H9 (cell line): ENCODE results near the gene ZNF205. TPM values are rescaled to one million over a fixed set of nuclear protein-coding genes. Genes with fewer than 3 reads are reported as not detected.
"Not testable (repeated sequence)": the region's sequence is repeated elsewhere in the genome, so short reads cannot be mapped to it uniquely, and the experiment has no call there.

ENCODE experiments used
- DNase-seq: peaks from one replicate; pipeline ENCODE4 v3.0.0-alpha.2; 2017
- H2AFZ ChIP-seq: one replicate; pipeline ENCODE4 v1.6.1; 2013; ENCODE audit warnings: mild to moderate bottlenecking, low read length, control low read depth, moderate library complexity
- H2AK5ac ChIP-seq: 2 replicates; pipeline ENCODE4 v1.6.1; 2013; ENCODE audit warnings: low read length, control low read depth, mixed read lengths; ENCODE audit not compliant: insufficient read length
- H2BK120ac ChIP-seq: one replicate; pipeline ENCODE4 v1.6.1; 2013; ENCODE audit warnings: low read depth, mild to moderate bottlenecking, low read length, control low read depth, inconsistent platforms; ENCODE audit not compliant: poor library complexity, severe bottlenecking
- H2BK12ac ChIP-seq: 2 replicates; pipeline ENCODE4 v1.6.1; 2013; ENCODE audit warnings: low read length, control low read depth, mixed read lengths, low read depth; ENCODE audit not compliant: insufficient read length
- H2BK15ac ChIP-seq: 2 replicates; pipeline ENCODE4 v1.6.1; 2013; ENCODE audit warnings: low read depth, low read length, control low read depth
- H2BK20ac ChIP-seq: one replicate; pipeline ENCODE4 v1.6.1; 2013; ENCODE audit warnings: low read depth, mild to moderate bottlenecking, low read length, control low read depth, inconsistent platforms; ENCODE audit not compliant: poor library complexity, severe bottlenecking
- H2BK5ac ChIP-seq: 2 replicates; pipeline ENCODE4 v1.6.1; 2013; ENCODE audit warnings: low read length, control low read depth, mixed read lengths; ENCODE audit not compliant: insufficient read length
- H3K14ac ChIP-seq: 2 replicates; pipeline ENCODE4 v1.6.1; 2013; ENCODE audit warnings: low read length, control low read depth; ENCODE audit not compliant: insufficient read depth
- H3K18ac ChIP-seq: 2 replicates; pipeline ENCODE4 v1.6.1; 2013; ENCODE audit warnings: low read depth, mild to moderate bottlenecking, mixed read lengths, low read length, control low read depth; ENCODE audit not compliant: insufficient read length
- H3K23ac ChIP-seq: 2 replicates; pipeline ENCODE4 v1.6.1; 2013; ENCODE audit warnings: low read length, control low read depth, mixed read lengths, low read depth; ENCODE audit not compliant: insufficient read length
- H3K23me2 ChIP-seq: 2 replicates; pipeline ENCODE4 v1.6.1; 2013; ENCODE audit warnings: low read depth, mild to moderate bottlenecking, mixed read lengths, low read length, control low read depth; ENCODE audit not compliant: insufficient read length, poor library complexity, severe bottlenecking
- H3K27ac ChIP-seq: 2 replicates; pipeline ENCODE4 v1.5.1; 2013; ENCODE audit warnings: low read length, control low read depth, mixed read lengths, low read depth; ENCODE audit not compliant: insufficient read length
- H3K27me3 ChIP-seq: 2 replicates; pipeline ENCODE4 v1.6.1; 2013; ENCODE audit warnings: low read length, control low read depth, inconsistent platforms; ENCODE audit not compliant: insufficient read depth
- H3K4ac ChIP-seq: 2 replicates; pipeline ENCODE4 v1.6.1; 2013; ENCODE audit warnings: low read depth, mild to moderate bottlenecking, control low read depth, inconsistent platforms, low read length, moderate library complexity
- H3K4me1 ChIP-seq: 2 replicates; pipeline ENCODE4 v1.6.1; 2013; ENCODE audit warnings: low read length, control low read depth, inconsistent platforms; ENCODE audit not compliant: insufficient read depth
- H3K4me2 ChIP-seq: 2 replicates; pipeline ENCODE4 v1.6.1; 2013; ENCODE audit warnings: low read length, control low read depth, mixed read lengths; ENCODE audit not compliant: insufficient read length, insufficient read depth
- H3K56ac ChIP-seq: 2 replicates; pipeline ENCODE4 v1.6.1; 2013; ENCODE audit warnings: low read depth, mild to moderate bottlenecking, mixed read lengths, low read length, control low read depth; ENCODE audit not compliant: insufficient read length
- H3K79me1 ChIP-seq: 2 replicates; pipeline ENCODE4 v1.6.1; 2013; ENCODE audit warnings: low read depth, mild to moderate bottlenecking, moderate library complexity, low read length, control low read depth, inconsistent platforms; ENCODE audit not compliant: insufficient read depth, poor library complexity, severe bottlenecking
- H3K79me2 ChIP-seq: 2 replicates; pipeline ENCODE4 v1.6.1; 2013; ENCODE audit warnings: low read length, control low read depth, inconsistent platforms; ENCODE audit not compliant: insufficient read depth
- H3K9ac ChIP-seq: 2 replicates; pipeline ENCODE4 v1.6.1; 2013; ENCODE audit warnings: low read length, control low read depth, mixed read lengths; ENCODE audit not compliant: insufficient read length; ENCODE audit errors: extremely low read depth
- H3K9me3 ChIP-seq: one replicate; pipeline ENCODE4 v1.6.1; 2013; ENCODE audit warnings: low read depth, low read length, inconsistent platforms; ENCODE audit not compliant: control insufficient read depth
- H3T11ph ChIP-seq: one replicate; pipeline ENCODE4 v1.6.1; 2013; ENCODE audit warnings: mild to moderate bottlenecking, low read length, control low read depth, inconsistent platforms
- H4K20me1 ChIP-seq: one replicate; pipeline ENCODE4 v1.6.1; 2013; ENCODE audit not compliant: control insufficient read depth, insufficient read length, insufficient read depth
- H4K5ac ChIP-seq: 2 replicates; pipeline ENCODE4 v1.6.1; 2013; ENCODE audit warnings: low read depth, mild to moderate bottlenecking, mixed read lengths, low read length, control low read depth; ENCODE audit not compliant: insufficient read length
- H4K8ac ChIP-seq: replicated peaks from 2 replicates; pipeline ENCODE4 v1.6.1; 2013; ENCODE audit warnings: low read length, control low read depth, mixed read lengths, low read depth; ENCODE audit not compliant: insufficient read length
- H4K91ac ChIP-seq: 2 replicates; pipeline ENCODE4 v1.6.1; 2013; ENCODE audit warnings: low read depth, mild to moderate bottlenecking, moderate library complexity, mixed read lengths, low read length, control low read depth; ENCODE audit not compliant: insufficient read length
- H3K27ac Mint-ChIP-seq, 3 experiments: 2 replicates in 2 of 3; 3 replicates in 1 of 3; pipeline ENCODE4 v1.8.0; 2020 to 2021; ENCODE audit warnings: mixed read lengths in 3 of 3, mild to moderate bottlenecking in 1 of 3, moderate library complexity in 1 of 3
- H3K27me3 Mint-ChIP-seq: 2 replicates; pipeline ENCODE4 v1.8.0; 2021; ENCODE audit warnings: low read depth, mild to moderate bottlenecking, moderate library complexity, mixed read lengths
- H3K36me3 Mint-ChIP-seq, 3 experiments: 2 replicates in 2 of 3; 3 replicates in 1 of 3; pipeline ENCODE4 v1.8.0; 2020 to 2021; ENCODE audit warnings: low read depth in 3 of 3, mixed read lengths in 3 of 3; ENCODE audit not compliant: insufficient read depth in 1 of 3
- H3K4me1 Mint-ChIP-seq, 2 experiments: 2 replicates each; pipeline ENCODE4 v1.8.0; 2020; ENCODE audit warnings: mixed read lengths in 2 of 2
- H3K4me3 Mint-ChIP-seq, 2 experiments: 2 replicates in 1 of 2; 3 replicates in 1 of 2; pipeline ENCODE4 v1.8.0; 2020 to 2021; ENCODE audit warnings: mild to moderate bottlenecking in 2 of 2, mixed read lengths in 2 of 2, moderate library complexity in 1 of 2
- H3K9me3 Mint-ChIP-seq, 2 experiments: 2 replicates in 1 of 2; 3 replicates in 1 of 2; pipeline ENCODE4 v1.8.0; 2020; ENCODE audit warnings: mild to moderate bottlenecking in 2 of 2, mixed read lengths in 2 of 2, moderate library complexity in 1 of 2
- WGBS: extraction: QIAGEN DNeasy Blood & Tissue Kit; methylation state at CpG from one replicate; pipeline ENCODE4 v1.1.7; 2013; ENCODE audit warnings: missing lambda C conversion rate, low lambda C conversion rate, mixed read lengths; ENCODE audit not compliant: insufficient read length; ENCODE audit errors: extremely low coverage; 5-methylcytosine and 5-hydroxymethylcytosine counted together
- total RNA-seq: library from RNA; stranded (reverse); gene quantifications from 2 replicates; pipeline ENCODE4 v1.2.1, GENCODE V29; 2021
- TF ChIP-seq, protein P1 (sequence below): fragments of 200-600 bp; sonication (generic); conservative IDR thresholded peaks from 3 replicates; pipeline ENCODE4 v1.8.0; 2021; ENCODE audit warnings: antibody characterized with exemption, mild to moderate bottlenecking

Gene ZNF205
- total RNA-seq, 1 experiment from 2014 or later = 16.8 TPM

DNA sequence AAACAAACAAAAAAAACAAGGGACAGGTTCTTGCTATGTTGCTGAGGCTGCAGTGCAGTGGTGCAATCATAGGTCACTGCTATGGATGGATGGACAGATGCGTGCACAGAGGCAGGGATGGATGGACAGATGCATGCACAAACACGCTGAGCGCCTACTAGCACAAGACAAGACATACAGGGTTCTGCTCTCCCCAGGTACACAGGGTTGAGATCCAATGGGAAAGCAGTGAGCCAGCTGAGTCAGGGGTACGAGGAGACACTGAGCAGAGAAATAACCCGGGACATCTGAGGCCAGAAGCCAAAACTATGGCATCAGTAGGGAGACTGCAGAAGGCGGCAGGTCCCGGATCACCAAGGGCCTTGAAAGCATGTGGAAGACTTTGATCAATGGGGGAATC, 40.7 kb upstream of the ZNF205 start:
- Histone ChIP-seq H4K5ac (no peak overlapping the region), H3K4me1 (no peaks in the 10 kb centered on the region; the same call in 1 of the 2 replicates), H3K9me3 (no peaks in the 10 kb centered on the region), H3T11ph (no peak overlapping the region), H3K79me2 (no peaks in the 10 kb centered on the region), H3K23ac (no peak overlapping the region), H3K4me2 (no peak overlapping the region), H2BK5ac (no peak overlapping the region), H3K18ac (no peak overlapping the region), H3K14ac (no peak overlapping the region), H3K56ac (no peak overlapping the region), H2BK120ac (no peak overlapping the region), H3K9ac (no peak overlapping the region), H4K8ac (no peak overlapping the region), H3K27ac (no peak overlapping the region), H2AFZ (no peak overlapping the region), H3K27me3 (no peaks in the 10 kb centered on the region), H3K23me2 (no peaks in the 10 kb centered on the region), H3K4ac (no peak overlapping the region), H4K91ac (no peak overlapping the region), H4K20me1 (no peaks in the 10 kb centered on the region), H2BK20ac (no peak overlapping the region), H2AK5ac (no peak overlapping the region), H2BK12ac (no peak overlapping the region), H2BK15ac (no peak overlapping the region), H3K79me1 (no peaks in the 10 kb centered on the region)
- no CpG with 5 or more reads among the region's 7 CpGs for WGBS
- Mint-ChIP-seq H3K4me1 (peaks cover 22 to 29% of the 10 kb centered on the region in 2 experiments), H3K36me3 (no peaks in the 10 kb centered on the region; a peak in 1 of 7 replicates), H3K4me3 (peak overlapping the region in 1 of 2 experiments; percentile 19; a peak in 1 of 5 replicates), H3K9me3 (no peaks in the 10 kb centered on the region), H3K27me3 (peaks cover 17% of the 10 kb centered on the region), H3K27ac (peak overlapping the region in 1 of 3 experiments; percentile 17; a peak in 4 of 7 replicates)
- TF ChIP-seq, protein P1, sequence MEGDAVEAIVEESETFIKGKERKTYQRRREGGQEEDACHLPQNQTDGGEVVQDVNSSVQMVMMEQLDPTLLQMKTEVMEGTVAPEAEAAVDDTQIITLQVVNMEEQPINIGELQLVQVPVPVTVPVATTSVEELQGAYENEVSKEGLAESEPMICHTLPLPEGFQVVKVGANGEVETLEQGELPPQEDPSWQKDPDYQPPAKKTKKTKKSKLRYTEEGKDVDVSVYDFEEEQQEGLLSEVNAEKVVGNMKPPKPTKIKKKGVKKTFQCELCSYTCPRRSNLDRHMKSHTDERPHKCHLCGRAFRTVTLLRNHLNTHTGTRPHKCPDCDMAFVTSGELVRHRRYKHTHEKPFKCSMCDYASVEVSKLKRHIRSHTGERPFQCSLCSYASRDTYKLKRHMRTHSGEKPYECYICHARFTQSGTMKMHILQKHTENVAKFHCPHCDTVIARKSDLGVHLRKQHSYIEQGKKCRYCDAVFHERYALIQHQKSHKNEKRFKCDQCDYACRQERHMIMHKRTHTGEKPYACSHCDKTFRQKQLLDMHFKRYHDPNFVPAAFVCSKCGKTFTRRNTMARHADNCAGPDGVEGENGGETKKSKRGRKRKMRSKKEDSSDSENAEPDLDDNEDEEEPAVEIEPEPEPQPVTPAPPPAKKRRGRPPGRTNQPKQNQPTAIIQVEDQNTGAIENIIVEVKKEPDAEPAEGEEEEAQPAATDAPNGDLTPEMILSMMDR = no peak
- DNase-seq = no peak

GRCh38 chr16:3072148-3072547, 40.2 kb upstream of the ZNF205 start:
- Mint-ChIP-seq H3K27me3 (peaks cover 17% of the 10 kb centered on the region), H3K4me3 (peak overlapping the region in 1 of 2 experiments; percentile 19; a peak in 1 of 5 replicates), H3K4me1 (peaks cover 22 to 29% of the 10 kb centered on the region in 2 experiments)
- not testable (repeated sequence) for H4K8ac ChIP-seq, H3K9ac ChIP-seq, H2AK5ac ChIP-seq, H2AFZ ChIP-seq, H3K79me2 ChIP-seq, H3K14ac ChIP-seq, H3K9me3 ChIP-seq, H3K36me3 Mint-ChIP-seq, H4K91ac ChIP-seq, H2BK20ac ChIP-seq, H3K9me3 Mint-ChIP-seq, H4K5ac ChIP-seq, H3K4me2 ChIP-seq, H2BK15ac ChIP-seq, H3K18ac ChIP-seq, H2BK120ac ChIP-seq, DNase-seq, H3K79me1 ChIP-seq, H3K27ac Mint-ChIP-seq, H3K56ac ChIP-seq, H3K4ac ChIP-seq, H3K27me3 ChIP-seq, H3K4me1 ChIP-seq, H2BK5ac ChIP-seq, H3K27ac ChIP-seq, H3T11ph ChIP-seq, H2BK12ac ChIP-seq, H3K23ac ChIP-seq, H4K20me1 ChIP-seq, H3K23me2 ChIP-seq
- no CpG with 5 or more reads among the region's 4 CpGs for WGBS
